ENCODE results near the gene SLFNL1.

The SLFNL1 gene

GRCh38 chr1:41020109-41020576 lies 1.4 kb downstream of the SLFNL1 start:
- no peak for DNase-seq (ENCODE audit: low spot score)

- DNase-seq (ENCODE audit: low spot score), result no peak
Observed at GRCh38 chr1:41019353-41019745, 2.2 kb downstream of the SLFNL1 start.

GRCh38 chr1:41018018-41018410 lies 3.5 kb downstream of the SLFNL1 start:
- no peak for DNase-seq (ENCODE audit: low spot score)

DNA sequence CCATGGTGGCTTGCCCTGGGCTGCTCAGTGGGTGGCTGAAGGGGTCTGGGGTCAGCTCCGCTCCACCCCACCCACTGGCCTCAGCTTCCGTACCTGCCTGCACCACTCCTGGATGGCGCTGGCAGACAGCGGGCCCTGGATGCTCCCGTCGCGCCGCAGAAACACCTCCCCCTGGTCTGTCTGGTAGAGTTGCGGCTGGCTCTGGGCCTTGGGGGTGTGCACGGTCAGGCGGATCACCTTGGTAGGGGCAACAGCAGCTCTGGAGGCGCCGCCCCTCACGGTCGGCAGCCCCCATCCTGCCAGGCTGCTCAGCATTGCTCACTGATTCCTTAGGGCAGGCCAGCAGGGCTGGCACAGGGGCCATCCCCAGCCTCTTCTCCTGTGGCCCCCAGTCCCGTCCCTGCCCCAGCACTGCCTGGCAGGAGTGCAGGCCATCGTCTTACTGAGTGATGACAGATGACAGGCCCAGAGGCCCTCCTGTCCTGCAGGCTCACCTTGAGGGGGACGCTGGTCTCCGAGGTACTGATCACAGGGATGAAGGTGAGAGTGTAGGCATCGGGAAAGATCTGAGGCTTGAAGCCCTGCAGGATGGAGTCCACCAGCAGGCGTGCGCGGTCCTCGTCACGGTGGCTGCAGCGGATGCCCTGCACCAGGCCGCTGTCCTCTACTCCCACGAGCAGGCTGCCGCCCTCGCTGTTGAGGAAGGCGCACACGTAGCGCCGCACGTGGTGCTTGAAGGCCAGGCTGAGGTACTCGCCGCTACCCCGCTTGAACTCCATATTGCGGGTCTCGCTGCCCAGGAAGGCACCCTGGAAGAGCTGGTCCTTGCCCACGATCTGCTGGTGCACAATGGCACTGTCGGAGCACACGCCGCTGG lies 4.1 kb downstream of the SLFNL1 start:
- no peak for DNase-seq (ENCODE audit: low spot score)

DNA sequence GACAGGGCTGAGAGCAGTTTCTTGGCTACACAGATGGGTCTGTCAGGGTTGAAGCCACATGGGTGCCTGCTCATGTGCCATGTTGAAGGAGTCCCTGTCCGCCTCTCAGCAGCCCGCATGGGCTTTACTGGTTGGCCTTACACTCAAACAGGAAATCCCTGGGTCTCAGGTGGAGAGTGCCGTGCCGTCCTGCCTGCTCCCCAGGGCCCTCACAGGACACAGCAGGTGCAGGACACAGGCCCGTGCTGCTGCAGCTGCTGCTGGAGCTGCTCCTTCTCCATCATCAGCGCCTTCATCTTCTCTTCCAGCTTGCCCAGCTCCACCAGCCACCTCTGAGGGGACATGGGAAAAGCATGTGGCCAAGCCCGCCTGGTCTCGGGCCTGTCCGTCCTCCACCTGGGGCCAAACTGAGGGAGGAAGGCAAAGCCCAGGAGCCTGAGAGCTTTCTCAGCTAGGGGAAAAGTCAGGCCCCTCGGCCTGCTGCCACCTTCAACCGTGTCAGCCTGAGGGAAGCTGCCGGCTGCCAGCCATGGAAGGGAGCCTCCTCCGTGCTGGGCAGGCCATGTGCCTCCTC lies 5.5 kb downstream of the SLFNL1 start:
- no peak for DNase-seq (ENCODE audit: low spot score)

DNA sequence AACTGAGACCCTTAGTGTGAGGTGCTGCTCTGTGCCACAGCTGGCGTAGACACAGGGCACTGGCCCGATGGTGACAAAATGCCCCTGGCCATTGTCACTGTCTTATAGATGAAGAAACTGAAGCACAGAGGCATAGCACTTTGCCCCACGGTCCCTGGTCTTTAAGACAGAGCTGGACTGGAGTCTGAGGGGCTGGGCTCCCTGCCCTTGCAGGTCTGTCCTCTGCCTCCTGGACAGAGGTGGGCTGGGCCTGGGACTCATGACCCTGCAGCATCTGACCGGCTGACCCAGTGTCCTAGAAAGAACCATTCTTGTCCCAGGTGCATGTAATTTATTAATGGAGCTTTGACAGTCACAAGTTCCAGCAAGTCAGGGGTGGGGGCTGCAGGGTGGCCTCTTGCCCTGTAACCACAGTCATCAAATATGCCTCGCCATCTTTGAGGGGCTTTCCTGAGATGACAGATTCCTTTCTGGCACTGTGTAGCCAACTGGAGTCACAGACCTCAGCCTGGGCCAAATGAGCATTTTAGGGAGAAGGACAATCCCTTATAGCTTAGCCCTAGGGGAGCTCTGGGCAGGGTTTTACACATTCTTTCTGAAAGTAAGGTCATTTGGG lies 6.1 kb downstream of the SLFNL1 start:
- DNase-seq (ENCODE audit: low spot score), result no peak

- DNase-seq (ENCODE audit: low spot score), result no peak
Observed at GRCh38 chr1:41014871-41015270, 6.7 kb downstream of the SLFNL1 start.

- DNase-seq (ENCODE audit: low spot score), result no peak
Observed at GRCh38 chr1:41013796-41014195, 7.7 kb downstream of the SLFNL1 start.

GRCh38 chr1:41013024-41013423 lies 8.5 kb downstream of the SLFNL1 start:
- DNase-seq (ENCODE audit: low spot score), result no peak

DNA sequence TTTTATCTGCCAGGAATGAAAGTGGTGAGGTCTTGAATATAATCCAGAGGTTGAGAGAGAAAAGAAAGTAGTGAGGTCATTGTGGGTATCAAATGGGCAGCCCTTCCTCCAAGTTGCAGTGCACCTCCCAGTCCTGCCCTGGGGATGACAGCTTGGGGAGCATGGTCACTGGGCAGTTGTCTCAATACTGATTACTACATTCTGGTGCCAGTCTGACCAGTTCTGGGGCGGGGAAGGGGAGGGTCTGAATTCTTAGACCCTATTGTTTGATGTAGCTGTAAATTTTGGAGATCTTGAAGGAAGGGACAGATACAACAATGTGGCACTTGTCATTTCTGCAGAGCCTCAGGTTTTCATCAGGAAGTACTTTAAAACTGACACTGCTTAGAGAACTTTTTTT lies 11.2 kb downstream of the SLFNL1 start:
- DNase-seq (ENCODE audit: low spot score), result no peak

GRCh38 chr1:41009466-41009865 lies 12.1 kb downstream of the SLFNL1 start:
- DNase-seq (ENCODE audit: low spot score), result no peak

- DNase-seq (ENCODE audit: low spot score), result no peak
Observed at GRCh38 chr1:41006942-41007865, 14.3 kb downstream of the SLFNL1 start.

- no peak for DNase-seq (ENCODE audit: low spot score)
Observed at GRCh38 chr1:41005876-41006275, 15.6 kb downstream of the SLFNL1 start.

DNA sequence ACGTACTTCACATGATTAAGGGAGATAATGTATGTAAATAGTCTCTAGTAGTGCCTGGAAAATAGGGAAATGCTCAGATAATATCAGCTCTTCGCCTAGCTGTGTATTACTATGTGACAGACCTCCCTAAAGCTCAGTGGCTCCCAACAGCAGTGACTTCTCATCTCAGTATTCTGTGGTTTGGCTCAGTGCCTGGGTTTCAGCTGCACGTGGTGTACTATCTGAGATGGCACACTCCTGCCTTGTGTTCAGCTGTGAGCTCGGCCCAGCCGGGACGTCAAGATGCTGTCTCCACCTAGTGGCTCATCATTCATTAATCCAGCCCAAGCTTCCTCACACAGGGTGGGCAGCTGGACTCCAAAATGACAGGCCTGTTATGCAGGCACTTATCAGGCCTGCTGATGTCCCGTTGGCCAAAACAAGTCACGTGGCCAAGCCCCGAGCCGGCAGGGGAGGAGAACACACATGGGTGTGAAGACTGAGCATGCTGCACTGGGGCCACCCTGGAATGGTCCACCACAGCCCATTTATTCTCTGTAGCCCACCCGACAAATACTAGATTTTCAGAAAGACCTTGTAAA lies 17.8 kb downstream of the SLFNL1 start:
- DNase-seq (ENCODE audit: low spot score), result peak; percentile 88

- DNase-seq (ENCODE audit: low spot score), result no peak
Observed at GRCh38 chr1:41003127-41003639, 18.3 kb downstream of the SLFNL1 start.

GRCh38 chr1:40998668-40999067 lies 22.9 kb downstream of the SLFNL1 start:
- DNase-seq (ENCODE audit: low spot score), result no peak

DNA sequence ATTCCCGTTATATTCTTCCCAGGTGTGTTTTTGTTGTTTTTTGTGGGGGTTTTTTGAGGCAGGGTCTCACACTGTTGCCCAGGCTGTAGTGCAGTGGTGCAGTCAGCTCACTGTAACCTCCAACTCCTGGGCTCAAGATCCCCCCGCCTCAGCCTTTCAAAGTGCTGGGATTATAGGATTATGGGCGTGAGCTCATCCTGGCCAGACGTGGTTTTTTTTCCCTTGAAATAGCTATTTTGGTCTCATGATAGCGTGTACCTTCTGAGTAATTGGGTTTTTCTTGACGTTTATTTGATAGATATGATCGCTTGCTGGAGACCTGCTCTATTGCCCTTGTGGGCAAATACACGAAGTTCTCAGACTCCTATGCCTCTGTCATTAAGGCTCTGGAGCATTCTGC lies 24.4 kb downstream of the SLFNL1 start:
- DNase-seq (ENCODE audit: low spot score), result no peak

DNA sequence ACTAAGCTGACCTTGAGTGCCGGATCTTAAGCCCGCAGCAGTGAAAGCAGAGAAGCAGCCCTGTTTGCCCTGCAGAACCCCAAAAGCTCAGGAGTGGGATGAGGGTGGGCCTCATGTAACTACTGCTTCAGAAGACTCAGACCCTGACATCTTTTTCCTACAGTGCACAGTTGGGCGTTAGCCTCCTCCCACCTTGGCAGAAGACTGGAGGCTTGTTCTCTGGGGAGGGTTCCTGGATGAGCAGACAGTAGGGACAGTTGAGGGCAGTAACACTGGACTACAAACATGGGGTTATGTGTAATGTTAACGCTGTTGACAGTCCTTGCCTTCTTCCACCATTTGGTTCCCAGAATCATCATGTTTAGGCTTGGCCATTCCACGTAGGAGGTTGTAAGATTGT lies 32.5 kb downstream of the SLFNL1 start:
- no peak for DNase-seq (ENCODE audit: low spot score)

- no peak for DNase-seq (ENCODE audit: low spot score)
Observed at GRCh38 chr1:40988280-40988679, 33.2 kb downstream of the SLFNL1 start.

DNA sequence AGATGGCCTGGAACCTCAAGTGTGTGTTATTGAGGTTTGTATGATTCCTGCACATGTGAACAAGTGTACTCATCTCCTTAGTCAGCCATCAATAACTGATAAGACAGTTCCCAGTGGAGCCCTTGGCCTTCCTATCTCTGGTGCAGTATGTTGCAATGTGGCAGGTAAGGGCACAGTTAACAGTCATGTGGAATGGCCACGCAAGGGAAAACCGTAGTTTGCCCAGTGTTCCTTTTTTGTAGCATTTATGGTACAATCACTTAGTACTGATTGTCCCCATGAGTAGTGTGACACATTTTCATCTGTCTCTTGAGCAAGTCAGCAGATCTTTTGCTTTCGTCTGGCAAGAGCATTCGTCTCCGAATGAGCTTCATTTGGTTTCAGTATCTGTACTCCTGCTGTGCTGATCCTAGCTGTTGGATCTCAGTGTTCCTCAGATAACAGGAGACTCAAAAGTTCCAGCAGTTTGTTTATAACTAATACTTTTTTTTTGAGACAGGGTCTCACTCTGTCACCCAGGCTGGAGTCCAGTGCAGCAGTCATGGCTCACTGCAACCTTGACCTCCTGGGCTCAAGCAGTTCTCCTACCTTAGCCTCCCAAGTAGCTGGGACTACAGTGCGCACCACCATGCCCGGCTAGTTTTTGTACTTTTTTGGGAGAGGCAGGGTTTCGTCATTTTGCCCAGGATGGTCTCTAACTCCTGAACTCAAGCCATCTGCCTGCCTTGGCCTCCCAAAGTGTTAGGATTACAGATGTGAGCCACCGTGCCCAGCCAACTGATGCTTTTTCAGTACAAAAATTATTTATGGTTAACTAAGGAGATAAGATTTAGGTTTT lies 33.9 kb downstream of the SLFNL1 start:
- no peak for DNase-seq (ENCODE audit: low spot score)

GRCh38 chr1:40986956-40987355 lies 34.6 kb downstream of the SLFNL1 start:
- DNase-seq (ENCODE audit: low spot score), result no peak
